Esophagus muscularis mucosa (tissue), 4 donors: ENCODE data around the gene PNPLA5. TPM values are rescaled to one million over a fixed set of nuclear protein-coding genes. Genes with fewer than 3 reads are reported as not detected.

Source experiments
- DNase-seq: peaks from one replicate; pipeline ENCODE4 v3.0.0-alpha.2; 2017; ENCODE audit errors: extremely low spot score
- H3K27ac ChIP-seq, 4 donors: fragments of 200-600 bp; sonication (generic); replicated peaks in 1 of 4; 1 replicate in 3 of 4; 2 replicates in 1 of 4; pipeline ENCODE4 v1.5.1; 2016 to 2019; ENCODE audit warnings: mild to moderate bottlenecking in 1 of 4
- H3K27me3 ChIP-seq, 4 donors: fragments of 200-600 bp; sonication (generic); one replicate each; pipeline versions ENCODE4 v1.5.1 to v1.6.0; 2016 to 2019
- H3K36me3 ChIP-seq, 4 donors: fragments of 200-600 bp; sonication (generic); one replicate each; pipeline ENCODE4 v1.5.1; 2016 to 2019
- H3K4me1 ChIP-seq, 4 donors: fragments of 200-600 bp; sonication (generic); one replicate each; pipeline ENCODE4 v1.5.1; 2016 to 2019
- H3K4me3 ChIP-seq, 4 donors: fragments of 200-600 bp; sonication (generic); 1 replicate in 2 of 4; 2 replicates in 2 of 4; pipeline ENCODE4 v1.5.1; 2016 to 2019; ENCODE audit warnings: mild to moderate bottlenecking in 4 of 4, moderate library complexity in 1 of 4
- H3K9me3 ChIP-seq, 4 donors: fragments of 200-600 bp; sonication (generic); 1 replicate in 3 of 4; 2 replicates in 1 of 4; pipeline ENCODE4 v1.5.1; 2016 to 2019
- CTCF ChIP-seq, 3 experiments: fragments of 200-600 bp in 2 of 3; fragments of 450-650 bp in 1 of 3; sonication (generic) in 2 of 3; IDR thresholded peaks; one replicate each; pipeline ENCODE4 v1.5.1; 2017 to 2019; ENCODE audit warnings: antibody characterized with exemption in 3 of 3, mild to moderate bottlenecking in 2 of 3, moderate library complexity in 1 of 3
- EP300 ChIP-seq: sonication (generic); formaldehyde crosslinking; IDR thresholded peaks from one replicate; pipeline ENCODE4 v1.6.1; 2017; ENCODE audit warnings: antibody characterized with exemption
- POLR2A ChIP-seq: fragments of 450-650 bp; IDR thresholded peaks from one replicate; pipeline ENCODE4 v1.6.1; 2017; ENCODE audit warnings: antibody characterized with exemption, moderate library complexity, mild to moderate bottlenecking, low read depth
- POLR2AphosphoS5 ChIP-seq, 2 donors: sonication (generic); formaldehyde crosslinking; IDR thresholded peaks; one replicate each; pipeline ENCODE4 v1.6.1; 2017; ENCODE audit warnings: antibody characterized with exemption in 2 of 2
- WGBS: methylation state at CpG from one replicate; pipeline ENCODE4 v1.1.5; 2018; 5-methylcytosine and 5-hydroxymethylcytosine counted together
- intact Hi-C: fragments of 100-400 bp; cut with DNase I; formaldehyde crosslinking; loops from one replicate; pipeline ENCODE4 v1.15.1; 2023
- total RNA-seq, 4 donors: library from RNA; depleted of rRNA; stranded (reverse); fragments of >200 nt; gene quantifications; one replicate each; pipeline versions ENCODE4 v1.1.0 to v1.2.1, GENCODE V29; 2016

Gene PNPLA5, protein sequence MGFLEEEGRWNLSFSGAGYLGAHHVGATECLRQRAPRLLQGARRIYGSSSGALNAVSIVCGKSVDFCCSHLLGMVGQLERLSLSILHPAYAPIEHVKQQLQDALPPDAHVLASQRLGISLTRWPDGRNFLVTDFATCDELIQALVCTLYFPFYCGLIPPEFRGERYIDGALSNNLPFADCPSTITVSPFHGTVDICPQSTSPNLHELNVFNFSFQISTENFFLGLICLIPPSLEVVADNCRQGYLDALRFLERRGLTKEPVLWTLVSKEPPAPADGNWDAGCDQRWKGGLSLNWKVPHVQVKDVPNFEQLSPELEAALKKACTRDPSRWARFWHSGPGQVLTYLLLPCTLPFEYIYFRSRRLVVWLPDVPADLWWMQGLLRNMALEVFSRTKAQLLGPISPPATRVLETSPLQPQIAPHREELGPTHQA
- not detected for total RNA-seq

- Histone ChIP-seq H3K27me3 (peaks cover 0 to 93% (median 26%) of the 10 kb centered on the region in 4 donors), H3K36me3 (no peaks in the 10 kb centered on the region), H3K27ac (no peak within 1 kb of the TSS), H3K4me1 (peaks cover 0 to 13% (median 13%) of the 10 kb centered on the region in 4 donors), H3K9me3 (no peaks in the 10 kb centered on the region), H3K4me3 (peak within 1 kb of the TSS in 1 of 4 donors; percentile 12)
- 5% methylated on average over 8 of the region's 72 CpGs for WGBS
- no peak for DNase-seq
- intact Hi-C loops, result no loop called here
- TF ChIP-seq EP300 (no peak), POLR2AphosphoS5 (IDR thresholded peaks at IDR 0.05) (no peak), CTCF (IDR thresholded peaks at IDR 0.05) (no peak), POLR2A (no peak)
These were observed at the start of gene PNPLA5 for GRCh38 chr22:43891360-43892182. PNPLA5 (minus strand) TSS chr22:43892013; CDS start chr22:43891880, 133 bp downstream.

DNA sequence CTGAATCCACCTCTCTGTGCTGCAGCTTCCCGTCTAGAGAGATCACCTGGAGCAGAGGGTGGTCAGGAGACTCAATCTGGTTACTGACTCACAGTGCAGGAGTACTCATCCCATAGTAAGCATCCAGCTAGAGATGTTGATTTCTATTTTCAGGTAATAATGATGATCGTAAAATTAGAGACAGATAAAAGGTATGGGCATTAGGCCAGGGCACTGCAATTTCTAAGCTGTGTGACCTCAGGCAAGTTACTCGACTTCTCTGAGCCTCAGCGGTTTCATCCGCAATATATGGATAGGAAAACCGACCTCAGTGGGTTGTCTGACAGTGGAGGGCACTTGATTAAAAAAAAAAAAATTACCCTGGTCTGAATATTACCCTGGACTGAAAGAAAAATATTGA lies 49.6 kb upstream of the PNPLA5 start:
- Histone ChIP-seq H3K9me3 (peaks cover 0 to 9% (median 0%) of the 10 kb centered on the region in 4 donors), H3K27me3 (peaks cover 0 to 35% (median 0%) of the 10 kb centered on the region in 4 donors), H3K4me1 (no peaks in the 10 kb centered on the region), H3K27ac (no peak overlapping the region), H3K36me3 (no peaks in the 10 kb centered on the region), H3K4me3 (no peak overlapping the region)
- TF ChIP-seq EP300 (no peak), CTCF (IDR thresholded peaks at IDR 0.05) (no peak), POLR2AphosphoS5 (IDR thresholded peaks at IDR 0.05) (no peak), POLR2A (no peak)
- intact Hi-C loops, result no loop called here
- DNase-seq, result no peak
- 94% methylated on average over 6 of the region's 6 CpGs for WGBS

DNA sequence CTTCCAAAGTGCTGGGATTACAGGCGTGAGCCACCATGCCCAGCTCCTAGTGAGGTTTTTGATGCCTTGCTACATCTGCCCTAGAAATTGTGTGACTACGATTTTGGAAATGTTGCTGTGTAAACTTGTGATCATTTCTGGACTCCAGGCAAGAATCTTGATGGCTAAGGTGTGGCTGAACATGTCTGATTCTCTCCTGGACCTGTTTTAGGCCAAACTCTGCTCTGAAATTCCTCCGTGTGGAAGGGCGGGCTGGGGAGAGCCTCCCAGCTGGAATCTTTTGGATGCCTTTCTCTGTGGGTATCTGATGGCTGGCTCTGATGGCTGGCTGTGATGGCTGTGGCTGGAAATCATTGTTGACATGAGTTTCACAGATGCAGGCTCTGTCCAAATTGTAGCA lies 40.0 kb upstream of the PNPLA5 start:
- intact Hi-C loops, result no loop called here
- no peak overlapping the region for H3K27ac ChIP-seq
- H3K27me3 ChIP-seq, result peaks cover 0 to 12% (median 0%) of the 10 kb centered on the region in 4 donors
- H3K36me3 ChIP-seq, result no peaks in the 10 kb centered on the region
- DNase-seq, result no peak
- no peak overlapping the region for H3K4me3 ChIP-seq
- TF ChIP-seq POLR2A, result no peak
- no peak for TF ChIP-seq CTCF (IDR thresholded peaks at IDR 0.05)
- no peak for TF ChIP-seq EP300
- no peak for TF ChIP-seq POLR2AphosphoS5 (IDR thresholded peaks at IDR 0.05)
- H3K9me3 ChIP-seq, result no peaks in the 10 kb centered on the region
- 82% methylated on average over 3 of the region's 4 CpGs for WGBS
- H3K4me1 ChIP-seq, result no peaks in the 10 kb centered on the region

GRCh38 chr22:43928908-43929307 lies 37.1 kb upstream of the PNPLA5 start:
- WGBS, result 92% methylated on average over 6 of the region's 6 CpGs
- peaks cover 4 to 6% (median 6%) of the 10 kb centered on the region in 4 donors for H3K4me1 ChIP-seq
- peaks cover 0 to 4% (median 0%) of the 10 kb centered on the region in 4 donors for H3K9me3 ChIP-seq
- no peak overlapping the region for H3K27ac ChIP-seq
- H3K4me3 ChIP-seq, result no peak overlapping the region
- no peak for DNase-seq
- intact Hi-C loops, result no loop called here
- H3K36me3 ChIP-seq, result no peaks in the 10 kb centered on the region
- H3K27me3 ChIP-seq, result peaks cover 4 to 24% (median 13%) of the 10 kb centered on the region in 4 donors
- no peak for TF ChIP-seq POLR2AphosphoS5 (IDR thresholded peaks at IDR 0.05)
- no peak for TF ChIP-seq POLR2A
- no peak for TF ChIP-seq CTCF (IDR thresholded peaks at IDR 0.05)
- no peak for TF ChIP-seq EP300
